Endodermal cell (in vitro differentiated cells): Measurements from ENCODE around the gene GAB2. TPM values are rescaled to one million over a fixed set of nuclear protein-coding genes. Genes with fewer than 3 reads are reported as not detected.
"Not testable (repeated sequence)": the region's sequence is repeated elsewhere in the genome, so short reads cannot be mapped to it uniquely, and the experiment has no call there.

Source experiments
- DNase-seq: peaks from one replicate; pipeline ENCODE4 v3.0.0-alpha.2; 2017
- H3K27ac ChIP-seq: 2 replicates; pipeline ENCODE4 v1.5.1; 2013; ENCODE audit warnings: mild to moderate bottlenecking, low read depth, low read length, moderate library complexity
- H3K27me3 ChIP-seq: 2 replicates; pipeline ENCODE4 v1.6.1; 2013; ENCODE audit warnings: mild to moderate bottlenecking, low read length, moderate library complexity; ENCODE audit not compliant: insufficient read depth, control insufficient read depth, poor library complexity, severe bottlenecking
- H3K36me3 ChIP-seq: 2 replicates; pipeline ENCODE4 v1.7.0; 2013; ENCODE audit warnings: mild to moderate bottlenecking, low read length, moderate library complexity; ENCODE audit not compliant: control insufficient read depth, insufficient read depth
- H3K4me1 ChIP-seq: one replicate; pipeline ENCODE4 v1.7.0; 2013; ENCODE audit warnings: low read length; ENCODE audit not compliant: control insufficient read depth, insufficient read depth
- H3K4me3 ChIP-seq: 2 replicates; pipeline ENCODE4 v1.5.1; 2013; ENCODE audit warnings: mild to moderate bottlenecking, low read length, moderate library complexity
- H3K9ac ChIP-seq: 2 replicates; pipeline ENCODE4 v1.6.1; 2013; ENCODE audit warnings: mild to moderate bottlenecking, low read length, moderate library complexity; ENCODE audit not compliant: poor library complexity, severe bottlenecking; ENCODE audit errors: extremely low read depth
- H3K9me3 ChIP-seq: 2 replicates; pipeline ENCODE4 v1.6.1; 2013; ENCODE audit warnings: mild to moderate bottlenecking, low read length, moderate library complexity; ENCODE audit not compliant: control insufficient read depth
- H3K27ac Mint-ChIP-seq: 2 replicates; pipeline ENCODE4 v1.8.0; 2020; ENCODE audit warnings: mixed read lengths
- H3K27me3 Mint-ChIP-seq: 2 replicates; pipeline ENCODE4 v1.8.0; 2021; ENCODE audit warnings: mild to moderate bottlenecking, mixed read lengths; ENCODE audit not compliant: insufficient read depth
- H3K36me3 Mint-ChIP-seq: 2 replicates; pipeline ENCODE4 v1.8.0; 2020; ENCODE audit warnings: low read depth, mixed read lengths
- H3K4me1 Mint-ChIP-seq: 2 replicates; pipeline ENCODE4 v1.8.0; 2020; ENCODE audit warnings: mixed read lengths
- H3K4me3 Mint-ChIP-seq: 2 replicates; pipeline ENCODE4 v1.8.0; 2020; ENCODE audit warnings: mild to moderate bottlenecking, moderate library complexity, mixed read lengths
- H3K9me3 Mint-ChIP-seq: 2 replicates; pipeline ENCODE4 v1.8.0; 2020; ENCODE audit warnings: mild to moderate bottlenecking, mixed read lengths
- CTCF ChIP-seq: fragments of 200-600 bp; sonication (generic); conservative IDR thresholded peaks from 2 replicates; pipeline ENCODE4 v1.5.0; 2021; ENCODE audit warnings: antibody characterized with exemption, mild to moderate bottlenecking
- WGBS, 2 experiments: methylation state at CpG; one replicate each; pipeline versions ENCODE4 v1.1.5 to v1.1.7; 2013; ENCODE audit warnings: missing lambda C conversion rate in 2 of 2, mixed read lengths in 1 of 2; ENCODE audit not compliant: insufficient coverage in 1 of 2, insufficient read length in 1 of 2; 5-methylcytosine and 5-hydroxymethylcytosine counted together
- total RNA-seq, 2 donors: library from RNA; stranded (reverse); fragmentation: NEBNext Ultra II Directional in 1 of 2; extraction: Animal tissue kit (Norgen Biotek cat#: 25700) in 1 of 2; gene quantifications; 2 replicates in 1 of 2; 3 replicates in 1 of 2; pipeline ENCODE4 v1.2.1, GENCODE V29; 2021

Gene GAB2
- total RNA-seq, 2 donors from 2014 or later, result 26.9 to 62.8 TPM

GRCh38 chr11:78234006-78234405, 183.6 kb downstream of the GAB2 start:
- no peak overlapping the region for H3K27ac Mint-ChIP-seq
- peaks cover 33% of the 10 kb centered on the region for H3K36me3 ChIP-seq
- no peak for DNase-seq
- no peak overlapping the region for H3K4me3 Mint-ChIP-seq
- H3K27me3 ChIP-seq, result no peaks in the 10 kb centered on the region
- no peaks in the 10 kb centered on the region for H3K4me1 ChIP-seq
- H3K4me1 Mint-ChIP-seq, result peaks cover 9% of the 10 kb centered on the region
- H3K4me3 ChIP-seq, result no peak overlapping the region
- H3K9me3 Mint-ChIP-seq, result no peaks in the 10 kb centered on the region
- H3K27me3 Mint-ChIP-seq, result no peaks in the 10 kb centered on the region
- H3K27ac ChIP-seq, result no peak overlapping the region
- 63 to 93% methylated on average over 1 to 5 of the region's 5 CpGs for WGBS, 2 experiments
- no peak for TF ChIP-seq CTCF
- no peak overlapping the region for H3K9ac ChIP-seq
- no peaks in the 10 kb centered on the region for H3K9me3 ChIP-seq
- H3K36me3 Mint-ChIP-seq, result peaks cover 20% of the 10 kb centered on the region

GRCh38 chr11:78233046-78233445, 184.6 kb downstream of the GAB2 start:
- not testable (repeated sequence) for H3K27me3 Mint-ChIP-seq, H3K27ac Mint-ChIP-seq

DNA sequence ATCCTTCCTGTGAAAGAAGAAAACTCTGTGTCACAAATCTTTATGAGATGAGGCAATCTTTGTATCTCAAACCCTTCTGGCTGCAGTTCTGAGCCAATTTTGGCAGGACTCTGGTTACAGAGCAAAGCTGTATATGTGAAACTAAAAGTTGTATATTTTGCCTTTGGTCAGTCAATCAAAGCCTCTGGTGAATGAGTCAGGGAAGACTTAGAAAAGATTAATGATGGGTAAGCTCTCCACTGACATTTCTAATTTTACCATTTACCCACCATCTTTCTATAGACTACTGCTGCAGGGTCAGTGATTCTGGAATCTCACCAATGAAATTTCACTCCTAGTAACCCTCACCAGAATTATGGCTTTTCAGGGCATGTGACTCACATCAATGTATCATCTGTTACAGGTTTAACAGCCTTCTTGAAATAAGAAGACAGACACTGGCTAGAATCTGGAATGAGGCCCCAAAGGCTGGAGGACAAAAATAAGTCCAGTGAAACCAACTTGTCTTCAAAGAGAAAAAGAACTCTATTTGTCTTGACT, 185.6 kb downstream of the GAB2 start:
- Mint-ChIP-seq H3K4me1 (peaks cover 9% of the 10 kb centered on the region), H3K9me3 (no peaks in the 10 kb centered on the region), H3K27ac (no peak overlapping the region), H3K36me3 (peaks cover 10% of the 10 kb centered on the region), H3K27me3 (no peaks in the 10 kb centered on the region), H3K4me3 (no peak overlapping the region)
- peaks cover 31% of the 10 kb centered on the region for H3K36me3 ChIP-seq
- TF ChIP-seq CTCF, result no peak
- no peaks in the 10 kb centered on the region for H3K4me1 ChIP-seq
- H3K9ac ChIP-seq, result no peak overlapping the region
- H3K27ac ChIP-seq, result no peak overlapping the region
- no peak for DNase-seq
- no peaks in the 10 kb centered on the region for H3K27me3 ChIP-seq
- no peak overlapping the region for H3K4me3 ChIP-seq
- no peaks in the 10 kb centered on the region for H3K9me3 ChIP-seq

More at GRCh38 chr11:78233046-78233445, 184.6 kb downstream of the GAB2 start:
- peaks cover 20% of the 10 kb centered on the region for H3K36me3 Mint-ChIP-seq
- 92 to 94% methylated on average over 5 to 6 of the region's 6 CpGs for WGBS, 2 experiments
- peaks cover 33% of the 10 kb centered on the region for H3K36me3 ChIP-seq
- H3K9me3 Mint-ChIP-seq, H3K27ac ChIP-seq, H3K9ac ChIP-seq, H3K27me3 ChIP-seq, H3K4me3 ChIP-seq, H3K4me1 ChIP-seq, H3K4me3 Mint-ChIP-seq, H3K4me1 Mint-ChIP-seq, DNase-seq, H3K9me3 ChIP-seq: not testable (repeated sequence)
